Esophagus muscularis mucosa (tissue), 4 donors: ENCODE measurements around the gene AUTS2. TPM values are rescaled to one million over a fixed set of nuclear protein-coding genes. Genes with fewer than 3 reads are reported as not detected.

ENCODE experiments used
- DNase-seq: peaks from one replicate; pipeline ENCODE4 v3.0.0-alpha.2; 2017; ENCODE audit errors: extremely low spot score
- H3K27ac ChIP-seq, 4 donors: fragments of 200-600 bp; sonication (generic); replicated peaks in 1 of 4; 1 replicate in 3 of 4; 2 replicates in 1 of 4; pipeline ENCODE4 v1.5.1; 2016 to 2019; ENCODE audit warnings: mild to moderate bottlenecking in 1 of 4
- H3K27me3 ChIP-seq, 4 donors: fragments of 200-600 bp; sonication (generic); one replicate each; pipeline versions ENCODE4 v1.5.1 to v1.6.0; 2016 to 2019
- H3K36me3 ChIP-seq, 4 donors: fragments of 200-600 bp; sonication (generic); one replicate each; pipeline ENCODE4 v1.5.1; 2016 to 2019
- H3K4me1 ChIP-seq, 4 donors: fragments of 200-600 bp; sonication (generic); one replicate each; pipeline ENCODE4 v1.5.1; 2016 to 2019
- H3K4me3 ChIP-seq, 4 donors: fragments of 200-600 bp; sonication (generic); 1 replicate in 2 of 4; 2 replicates in 2 of 4; pipeline ENCODE4 v1.5.1; 2016 to 2019; ENCODE audit warnings: mild to moderate bottlenecking in 4 of 4, moderate library complexity in 1 of 4
- H3K9me3 ChIP-seq, 4 donors: fragments of 200-600 bp; sonication (generic); 1 replicate in 3 of 4; 2 replicates in 1 of 4; pipeline ENCODE4 v1.5.1; 2016 to 2019
- CTCF ChIP-seq, 3 experiments: fragments of 200-600 bp in 2 of 3; fragments of 450-650 bp in 1 of 3; sonication (generic) in 2 of 3; IDR thresholded peaks; one replicate each; pipeline ENCODE4 v1.5.1; 2017 to 2019; ENCODE audit warnings: antibody characterized with exemption in 3 of 3, mild to moderate bottlenecking in 2 of 3, moderate library complexity in 1 of 3
- EP300 ChIP-seq: sonication (generic); formaldehyde crosslinking; IDR thresholded peaks from one replicate; pipeline ENCODE4 v1.6.1; 2017; ENCODE audit warnings: antibody characterized with exemption
- POLR2A ChIP-seq: fragments of 450-650 bp; IDR thresholded peaks from one replicate; pipeline ENCODE4 v1.6.1; 2017; ENCODE audit warnings: antibody characterized with exemption, moderate library complexity, mild to moderate bottlenecking, low read depth
- POLR2AphosphoS5 ChIP-seq, 2 donors: sonication (generic); formaldehyde crosslinking; IDR thresholded peaks; one replicate each; pipeline ENCODE4 v1.6.1; 2017; ENCODE audit warnings: antibody characterized with exemption in 2 of 2
- WGBS: methylation state at CpG from one replicate; pipeline ENCODE4 v1.1.5; 2018; 5-methylcytosine and 5-hydroxymethylcytosine counted together
- intact Hi-C: fragments of 100-400 bp; cut with DNase I; formaldehyde crosslinking; loops from one replicate; pipeline ENCODE4 v1.15.1; 2023
- total RNA-seq, 4 donors: library from RNA; depleted of rRNA; stranded (reverse); fragments of >200 nt; gene quantifications; one replicate each; pipeline versions ENCODE4 v1.1.0 to v1.2.1, GENCODE V29; 2016

The AUTS2 gene
- total RNA-seq, 4 donors from 2014 or later = 18.5 to 44.9 (median 34.2) TPM

DNA sequence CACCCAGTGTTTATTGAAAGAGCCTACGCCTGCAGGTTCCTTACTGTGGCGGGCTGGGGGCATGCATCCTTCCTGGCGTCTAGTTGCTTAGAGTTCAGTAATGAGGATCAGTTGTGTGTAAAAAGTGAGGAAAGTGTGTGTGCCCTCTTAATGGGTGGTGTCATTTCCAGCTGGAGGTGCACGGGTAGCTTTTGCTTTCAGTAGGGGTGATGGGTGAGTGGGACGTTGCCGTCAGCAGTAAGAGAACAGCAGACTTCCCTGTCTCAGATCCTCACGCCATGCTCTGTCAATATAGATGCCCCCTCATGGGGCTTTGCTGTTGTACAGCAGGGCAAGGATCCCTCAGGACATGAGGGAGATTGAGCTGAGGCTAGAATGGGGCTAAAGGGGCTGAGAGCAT lies 1181.0 kb downstream of the AUTS2 start:
- H3K27ac ChIP-seq = no peak overlapping the region
- no peaks in the 10 kb centered on the region for H3K27me3 ChIP-seq
- no peak for DNase-seq
- H3K4me3 ChIP-seq = no peak overlapping the region
- H3K36me3 ChIP-seq = peaks cover 36 to 87% (median 61%) of the 10 kb centered on the region in 4 donors
- intact Hi-C loops = no loop called here
- TF ChIP-seq EP300 = no peak
- no peak for TF ChIP-seq POLR2AphosphoS5 (IDR thresholded peaks at IDR 0.05)
- no peak for TF ChIP-seq CTCF (IDR thresholded peaks at IDR 0.05)
- no peak for TF ChIP-seq POLR2A
- no peaks in the 10 kb centered on the region for H3K4me1 ChIP-seq
- H3K9me3 ChIP-seq = no peaks in the 10 kb centered on the region
- WGBS = 90% methylated on average over 6 of the region's 7 CpGs

- intact Hi-C loops = no loop called here
- no peak overlapping the region for H3K4me3 ChIP-seq
- no peaks in the 10 kb centered on the region for H3K9me3 ChIP-seq
- no peak for TF ChIP-seq CTCF (IDR thresholded peaks at IDR 0.05)
- no peak for TF ChIP-seq EP300
- no peak for TF ChIP-seq POLR2A
- no peak for TF ChIP-seq POLR2AphosphoS5 (IDR thresholded peaks at IDR 0.05)
- no peak for DNase-seq
- no peaks in the 10 kb centered on the region for H3K27me3 ChIP-seq
- no peaks in the 10 kb centered on the region for H3K4me1 ChIP-seq
- H3K27ac ChIP-seq = no peak overlapping the region
- peaks cover 60 to 97% (median 79%) of the 10 kb centered on the region in 4 donors for H3K36me3 ChIP-seq
- 94% methylated on average over 11 of the region's 11 CpGs for WGBS
These were observed 1183.6 kb downstream of the AUTS2 start for GRCh38 chr7:70781922-70782311.

- TF ChIP-seq POLR2A (no peak), CTCF (IDR thresholded peaks at IDR 0.05) (no peak), POLR2AphosphoS5 (IDR thresholded peaks at IDR 0.05) (no peak), EP300 (no peak)
- Histone ChIP-seq H3K27me3 (no peaks in the 10 kb centered on the region), H3K4me3 (no peak overlapping the region), H3K36me3 (peaks cover 62 to 97% (median 80%) of the 10 kb centered on the region in 4 donors), H3K27ac (no peak overlapping the region), H3K4me1 (no peaks in the 10 kb centered on the region), H3K9me3 (no peaks in the 10 kb centered on the region)
- intact Hi-C loops = no loop called here
- DNase-seq = no peak
- 88% methylated on average over 1 of the region's 1 CpG for WGBS
These were observed 1184.5 kb downstream of the AUTS2 start for GRCh38 chr7:70782796-70783195.

- TF ChIP-seq EP300 (no peak), POLR2AphosphoS5 (IDR thresholded peaks at IDR 0.05) (no peak), POLR2A (no peak), CTCF (IDR thresholded peaks at IDR 0.05) (no peak)
- WGBS = 95% methylated on average over 5 of the region's 5 CpGs
- no peak overlapping the region for H3K27ac ChIP-seq
- H3K4me1 ChIP-seq = no peaks in the 10 kb centered on the region
- no peak for DNase-seq
- H3K27me3 ChIP-seq = no peaks in the 10 kb centered on the region
- H3K36me3 ChIP-seq = peaks cover 75 to 99% (median 83%) of the 10 kb centered on the region in 4 donors
- H3K9me3 ChIP-seq = no peaks in the 10 kb centered on the region
- intact Hi-C loops = no loop called here
- H3K4me3 ChIP-seq = no peak overlapping the region
These were observed 1187.2 kb downstream of the AUTS2 start for GRCh38 chr7:70785427-70785826.

GRCh38 chr7:70786076-70786475 lies 1187.8 kb downstream of the AUTS2 start:
- DNase-seq = no peak
- H3K4me3 ChIP-seq = no peak overlapping the region
- no peaks in the 10 kb centered on the region for H3K9me3 ChIP-seq
- TF ChIP-seq POLR2A (no peak), POLR2AphosphoS5 (IDR thresholded peaks at IDR 0.05) (no peak), EP300 (no peak), CTCF (IDR thresholded peaks at IDR 0.05) (no peak)
- no peaks in the 10 kb centered on the region for H3K27me3 ChIP-seq
- 87% methylated on average over 6 of the region's 6 CpGs for WGBS
- peaks cover 79 to 99% (median 88%) of the 10 kb centered on the region in 4 donors for H3K36me3 ChIP-seq
- no peaks in the 10 kb centered on the region for H3K4me1 ChIP-seq
- no peak overlapping the region for H3K27ac ChIP-seq
- intact Hi-C loops = no loop called here
